NCI-H1105 (cell line): ENCODE results near the gene HS3ST6.
"Not testable (repeated sequence)": the region's sequence is repeated elsewhere in the genome, so short reads cannot be mapped to it uniquely, and the experiment has no call there.

Source experiments
- DNase-seq: peaks from one replicate; lab custom pipeline; 2025; lab: John Stamatoyannopoulos, UW

The HS3ST6 gene

DNA sequence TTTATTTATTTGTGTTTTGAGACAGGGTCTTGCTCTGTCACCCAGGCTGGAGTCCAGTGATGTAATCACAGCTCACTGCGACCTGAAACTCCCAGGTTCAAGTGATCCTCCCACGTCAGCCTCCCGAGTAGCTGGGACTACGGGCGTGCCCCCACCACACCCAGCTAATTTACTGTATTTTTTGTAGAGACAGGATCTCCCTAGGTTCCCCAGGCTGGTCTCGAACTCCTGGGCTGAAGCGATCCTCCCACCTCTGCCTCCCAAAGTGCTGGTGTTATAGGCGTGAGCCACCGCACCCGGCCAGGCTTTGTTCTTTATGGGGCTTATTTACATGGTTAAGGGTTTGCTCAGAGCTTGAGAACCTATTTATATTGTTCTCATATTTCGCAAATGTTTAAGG, 40.4 kb downstream of the HS3ST6 start:
- DNase-seq: no peak

DNA sequence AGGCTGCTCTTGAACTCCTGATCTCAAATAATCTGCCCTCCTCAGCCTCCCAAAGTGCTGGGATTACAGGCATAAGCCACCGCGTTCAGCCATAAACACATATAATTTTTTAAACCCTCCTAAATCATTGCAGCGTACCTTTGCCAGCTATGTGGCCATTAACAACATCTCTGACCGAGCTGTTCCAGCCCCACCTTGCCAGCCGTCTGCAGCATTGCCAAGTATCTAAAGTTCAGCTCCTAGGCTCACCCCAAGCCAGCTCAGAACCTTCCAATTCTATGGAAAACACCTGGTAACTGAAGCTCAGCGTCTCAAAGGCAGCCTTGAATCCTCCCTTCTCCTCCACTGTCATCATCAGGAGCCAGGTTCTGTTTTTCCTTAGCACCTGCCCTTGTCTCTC, 41.1 kb downstream of the HS3ST6 start:
- DNase-seq: no peak

DNA sequence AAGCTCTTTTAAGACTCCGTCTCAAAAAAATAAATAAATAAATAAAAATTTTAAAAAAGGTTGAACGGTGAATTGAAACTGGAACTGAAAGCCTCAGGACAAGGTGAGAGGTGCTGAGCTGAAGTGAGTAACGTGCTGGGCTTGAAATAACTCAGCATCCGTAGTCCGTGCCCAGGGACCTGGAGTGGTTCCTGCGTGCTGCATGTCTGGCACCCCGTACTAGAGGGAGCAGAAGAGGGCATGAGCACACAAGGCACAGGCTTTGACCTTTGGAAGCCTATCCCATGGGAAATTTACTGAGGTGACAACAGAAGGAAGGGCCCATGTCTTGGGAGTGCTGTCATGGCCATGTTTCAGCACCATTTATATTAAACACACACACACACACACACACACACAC, 41.7 kb downstream of the HS3ST6 start:
- no peak for DNase-seq

DNA sequence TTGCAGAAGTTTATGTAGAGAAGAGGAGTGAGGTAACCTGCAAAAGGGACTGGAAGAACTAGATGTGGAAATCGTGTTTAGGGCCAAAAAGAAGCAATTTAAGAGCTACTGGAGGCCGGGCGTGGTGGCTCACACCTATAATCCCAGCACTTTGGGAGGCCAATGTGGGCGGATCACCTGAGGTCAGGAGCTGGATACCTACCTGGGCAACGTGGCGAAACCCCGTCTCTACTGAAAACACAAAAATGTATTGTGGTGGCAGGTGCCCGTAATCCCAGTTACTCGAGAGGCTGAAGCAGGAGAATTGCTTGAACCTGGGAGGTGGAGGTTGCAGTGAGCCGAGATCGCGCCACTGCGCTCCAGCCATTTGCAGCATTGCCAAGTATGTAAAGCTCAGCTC, 42.1 kb downstream of the HS3ST6 start:
- not testable (repeated sequence) for DNase-seq

DNA sequence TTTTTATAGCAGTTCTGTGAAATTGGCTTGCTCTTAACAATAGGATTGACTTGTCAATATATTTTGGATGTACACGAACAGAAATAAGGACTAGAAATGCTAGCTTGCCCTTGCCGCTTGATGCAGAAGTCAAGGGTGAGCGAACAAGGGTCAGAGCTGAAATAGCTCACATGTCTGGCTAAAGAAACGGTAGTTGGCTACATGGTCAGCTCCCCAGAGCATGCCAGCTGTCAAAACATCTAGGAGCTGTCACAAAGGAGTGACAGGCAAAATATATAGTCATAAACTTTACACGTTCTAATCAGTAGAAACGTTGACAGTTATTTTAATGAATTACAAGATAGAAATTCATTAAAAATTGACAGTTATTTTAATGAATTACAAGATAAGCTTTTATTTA, 43.4 kb downstream of the HS3ST6 start:
- no peak for DNase-seq

DNA sequence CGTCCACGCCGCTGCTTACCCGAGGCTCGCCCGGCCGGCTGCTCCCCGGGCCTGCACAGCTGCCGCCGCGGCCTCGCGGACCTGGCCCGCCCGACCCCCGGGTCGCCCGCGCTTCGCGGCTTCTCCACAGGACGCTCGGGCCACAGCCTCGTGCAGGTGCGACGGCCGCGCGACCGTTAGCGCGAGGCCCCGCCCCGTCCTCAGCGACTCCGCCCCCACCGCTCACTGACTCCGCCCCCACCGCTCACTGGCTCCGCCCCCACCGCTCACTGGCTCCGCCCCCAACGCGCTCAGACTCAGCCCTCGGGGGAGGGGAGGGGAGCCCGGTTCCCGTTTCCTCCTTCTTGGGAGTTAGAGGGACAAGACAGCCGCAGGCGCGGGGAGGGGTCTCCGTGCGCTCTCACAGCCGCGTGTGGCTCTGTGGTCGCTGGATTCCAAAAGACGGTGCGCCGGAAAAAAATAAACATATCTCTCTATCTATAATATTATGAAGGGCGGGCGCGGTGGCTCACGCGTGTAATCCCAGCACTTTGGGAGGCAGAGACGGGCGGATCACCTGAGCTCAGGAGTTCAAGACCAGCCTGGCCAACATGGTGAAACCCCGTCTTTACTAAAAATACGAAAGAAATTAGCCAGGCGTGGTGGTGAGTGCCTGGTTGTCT, 46.1 kb downstream of the HS3ST6 start, which contains the start of gene MEIOB:
MEIOB (minus strand) TSS at position 191 of the 662 bp plus-strand sequence. CDS start 3,989 bp downstream, outside the sequence.
- DNase-seq: no peak

DNA sequence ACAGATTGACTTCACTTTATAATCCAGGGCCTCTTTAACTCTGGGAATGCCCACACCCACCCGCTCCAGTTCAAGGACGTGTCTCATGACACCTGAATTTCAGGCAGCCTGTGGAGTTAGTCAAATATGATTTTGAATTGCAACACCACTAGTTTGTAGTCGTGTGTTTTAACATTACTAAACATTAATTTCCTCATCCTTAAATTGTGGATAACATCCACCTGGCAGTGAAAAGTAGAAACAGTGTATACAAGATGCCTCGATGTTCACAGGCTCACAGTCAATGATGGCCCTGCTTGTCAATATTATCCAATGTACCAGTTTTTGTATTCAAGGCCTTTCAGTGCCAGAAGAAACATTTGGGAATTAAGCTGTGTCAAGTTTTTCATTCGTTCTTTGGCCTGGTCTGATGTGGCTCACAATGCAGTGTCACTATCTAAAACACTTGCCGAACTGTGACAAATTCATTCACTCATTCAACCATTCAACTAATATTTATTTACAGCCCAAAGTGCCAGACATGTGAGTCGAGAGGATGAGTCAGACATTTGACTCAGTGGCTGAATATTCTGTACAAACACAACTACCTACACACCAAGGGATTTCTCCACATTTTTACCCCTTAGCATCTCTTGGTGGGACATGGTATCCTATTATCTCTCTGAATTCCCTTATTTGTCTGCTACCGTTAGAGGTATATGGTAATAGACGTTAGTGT, 47.7 kb downstream of the HS3ST6 start:
- no peak for DNase-seq

DNA sequence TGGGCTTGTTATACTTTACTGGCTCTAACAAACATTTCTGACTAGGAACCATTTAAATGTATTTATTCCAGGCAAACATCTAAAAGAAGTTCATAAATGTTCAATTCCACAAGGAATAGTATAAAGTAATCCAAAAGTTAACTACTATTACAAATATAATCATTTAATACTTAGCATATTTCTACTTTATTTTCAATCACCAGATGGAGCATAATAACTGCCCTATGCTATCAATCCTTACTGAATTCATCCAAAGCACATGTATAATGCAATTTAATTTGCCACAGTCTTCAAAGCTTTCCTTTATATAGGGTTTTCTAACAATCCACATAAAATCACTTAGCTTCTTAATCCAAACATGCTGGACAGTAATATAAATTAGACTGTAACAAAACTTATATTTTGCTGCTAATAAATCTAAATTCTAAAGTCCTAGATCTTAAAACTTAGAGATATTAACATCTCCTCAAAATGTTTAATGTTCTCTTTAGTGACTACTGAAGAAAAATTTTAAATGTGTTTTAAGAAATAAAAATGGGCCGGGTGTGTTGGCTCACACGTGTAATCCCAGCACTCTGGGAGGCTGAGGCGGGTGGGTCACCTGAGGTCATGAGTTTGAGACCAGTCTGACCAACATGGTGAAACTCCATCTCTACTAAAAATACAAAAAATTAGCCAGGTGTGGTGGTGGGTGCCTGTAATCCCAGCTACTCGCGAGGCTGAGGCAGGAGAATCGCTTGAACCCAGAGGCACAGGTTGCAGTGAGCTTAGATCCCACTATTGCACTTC, 52.1 kb downstream of the HS3ST6 start:
- no peak for DNase-seq

DNA sequence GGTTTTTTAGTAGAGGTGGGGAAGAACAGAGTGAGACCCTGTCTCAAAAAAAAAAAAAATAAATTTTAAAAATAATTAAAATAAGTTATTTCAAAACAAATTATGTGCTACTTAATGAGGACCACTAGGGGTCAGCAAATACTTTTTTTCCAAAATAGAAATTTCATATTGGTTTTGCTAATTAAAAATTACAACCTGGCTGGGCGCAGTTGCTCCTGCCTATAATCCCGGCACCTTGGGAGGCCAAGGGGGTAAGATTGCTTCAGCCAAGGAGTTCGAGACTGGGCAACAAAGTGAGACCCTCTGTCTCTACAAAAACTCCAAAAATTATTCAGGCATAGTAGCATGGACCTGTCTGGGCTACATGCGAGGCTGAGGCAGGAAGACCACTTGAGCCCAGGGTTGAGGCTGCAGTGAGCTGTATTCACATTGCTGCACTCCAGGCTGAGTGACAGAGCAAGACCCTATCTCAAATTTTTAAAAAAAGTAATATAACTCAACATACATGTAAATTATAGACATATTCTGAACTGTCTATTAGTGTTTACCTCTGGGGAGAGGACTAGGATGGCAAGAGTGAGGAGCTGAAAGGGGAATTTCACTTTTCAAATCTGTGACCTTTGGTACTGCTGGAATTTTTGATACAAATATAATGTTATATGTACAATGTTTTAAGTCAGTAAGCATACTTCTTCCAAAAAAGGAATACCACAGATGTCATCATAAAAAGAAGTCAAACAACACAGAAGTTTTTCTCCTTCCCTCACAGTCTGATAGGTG, 54.3 kb downstream of the HS3ST6 start:
- no peak for DNase-seq

DNA sequence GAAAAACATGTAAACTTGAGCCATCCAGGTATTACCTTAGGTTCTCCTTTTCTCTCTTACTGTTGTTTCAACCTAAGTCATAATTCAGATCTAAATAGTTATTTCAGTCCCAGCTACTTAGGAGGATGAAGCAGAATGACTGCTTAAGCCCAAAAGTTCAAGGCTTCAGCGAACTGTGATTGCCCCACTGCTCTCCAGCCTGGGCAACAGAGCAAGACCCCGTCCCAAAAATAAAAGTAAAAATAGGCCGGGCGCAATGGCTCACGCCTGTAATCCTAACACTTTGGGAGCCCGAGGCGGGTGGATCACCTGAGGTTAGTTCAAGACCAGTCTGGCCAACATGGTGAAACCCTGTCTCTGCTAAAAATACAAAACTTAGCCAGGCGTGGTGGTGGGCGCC, 55.8 kb downstream of the HS3ST6 start:
- DNase-seq: no peak

DNA sequence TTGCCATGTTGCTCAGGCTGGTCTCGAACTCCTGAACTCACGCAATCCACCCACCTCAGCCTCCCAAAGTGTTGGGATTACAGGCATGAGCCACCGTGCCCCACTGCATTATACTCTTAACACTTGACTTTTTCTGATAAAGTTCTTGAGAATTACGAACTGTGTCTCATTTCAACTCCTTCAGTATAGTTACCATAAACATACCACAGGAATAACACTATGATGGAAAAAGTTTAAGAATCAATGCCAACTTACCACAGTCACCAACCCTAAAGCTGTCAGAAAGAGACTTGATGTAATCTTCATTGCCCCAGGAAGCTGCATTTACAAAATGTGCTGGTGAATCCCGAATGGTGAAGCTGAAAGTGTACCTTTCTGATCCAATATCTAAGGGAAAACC, 56.5 kb downstream of the HS3ST6 start:
- no peak for DNase-seq
